ENCODE measurements around the gene CORO2B. TPM values are rescaled to one million over a fixed set of nuclear protein-coding genes. Genes with fewer than 3 reads are reported as not detected.

Gene CORO2B
- total and polyA plus RNA-seq, 2 experiments from 2014 or later = 1.6 to 4.6 TPM

DNA sequence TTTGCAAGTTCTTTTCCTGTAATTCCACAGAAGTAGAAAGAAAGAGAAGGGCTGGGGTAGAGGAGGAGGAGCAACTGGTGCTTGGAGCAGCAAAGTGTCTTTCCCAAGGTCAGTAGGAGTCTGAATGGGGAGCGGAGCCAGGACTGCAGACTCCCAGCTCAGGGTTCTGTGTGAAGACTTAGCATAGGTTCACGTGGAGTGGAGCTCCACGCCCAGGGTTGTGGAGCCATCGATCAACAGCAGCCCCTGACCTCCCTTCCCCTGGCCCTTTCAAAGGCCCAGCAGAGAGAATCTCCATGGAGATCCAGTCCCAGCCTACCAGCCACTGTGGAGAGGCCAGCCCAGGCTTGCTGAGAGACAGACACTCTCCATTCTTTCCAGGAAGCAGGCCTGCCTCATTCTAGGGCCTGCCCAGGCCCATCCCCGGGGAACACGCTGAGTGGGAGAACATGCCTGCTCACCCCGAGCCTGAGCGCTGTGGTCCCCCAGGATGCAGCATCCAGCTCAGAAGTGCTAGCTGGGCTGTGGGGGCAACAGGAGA, 62.1 kb downstream of the CORO2B start:
- Histone ChIP-seq H3K27ac (ENCODE audit: low read depth) (no peak overlapping the region), H3K79me2 (replicated peaks; ENCODE audit: insufficient read depth) (no peaks in the 10 kb centered on the region), H3K4me3 (no peak overlapping the region), H3K9me2 (ENCODE audit: insufficient read depth) (no peaks in the 10 kb centered on the region), H4K20me1 (replicated peaks; ENCODE audit: insufficient read depth) (no peaks in the 10 kb centered on the region), H3K4me1 (ENCODE audit: insufficient read depth) (peaks cover 12% of the 10 kb centered on the region; the same call in 1 of the 2 replicates), H3K27me3 (ENCODE audit: insufficient read depth) (no peaks in the 10 kb centered on the region), H2AFZ (no peak overlapping the region), H3K4me2 (no peak overlapping the region), H3F3A (replicated peaks; ENCODE audit: low read depth) (no peaks in the 10 kb centered on the region), H3K36me3 (ENCODE audit: insufficient read depth) (no peaks in the 10 kb centered on the region)
- H3K4me1 Mint-ChIP-seq = peaks cover 21% of the 10 kb centered on the region
- no peaks in the 10 kb centered on the region for H3K36me3 Mint-ChIP-seq (ENCODE audit: low read depth)
- no peak overlapping the region for H3K4me3 Mint-ChIP-seq
- peaks cover 2% of the 10 kb centered on the region for H3K27me3 Mint-ChIP-seq (ENCODE audit: insufficient read depth, low read depth, poor library complexity)
- ATAC-seq = peak; percentile 26
- H3K9me3 Mint-ChIP-seq = no peaks in the 10 kb centered on the region
- DNase-seq (ENCODE audit: low spot score) = no peak
- TF ChIP-seq ETS1 (IDR thresholded peaks at IDR 0.05) (no peak), ZNF114 (CRISPR knock-in tag; IDR thresholded peaks at IDR 0.05) (no peak), ZNF331 (CRISPR knock-in tag; IDR thresholded peaks at IDR 0.05; ENCODE audit: low read depth) (no peak), STAT1 (IDR thresholded peaks at IDR 0.05; ENCODE audit: unreplicated experiment) (no peak), POLR2AphosphoS5 (IDR thresholded peaks at IDR 0.05; ENCODE audit: low read depth) (no peak), JUNB (IDR thresholded peaks at IDR 0.05; ENCODE audit: unreplicated experiment) (no peak)
- TF ChIP-seq, protein P1, sequence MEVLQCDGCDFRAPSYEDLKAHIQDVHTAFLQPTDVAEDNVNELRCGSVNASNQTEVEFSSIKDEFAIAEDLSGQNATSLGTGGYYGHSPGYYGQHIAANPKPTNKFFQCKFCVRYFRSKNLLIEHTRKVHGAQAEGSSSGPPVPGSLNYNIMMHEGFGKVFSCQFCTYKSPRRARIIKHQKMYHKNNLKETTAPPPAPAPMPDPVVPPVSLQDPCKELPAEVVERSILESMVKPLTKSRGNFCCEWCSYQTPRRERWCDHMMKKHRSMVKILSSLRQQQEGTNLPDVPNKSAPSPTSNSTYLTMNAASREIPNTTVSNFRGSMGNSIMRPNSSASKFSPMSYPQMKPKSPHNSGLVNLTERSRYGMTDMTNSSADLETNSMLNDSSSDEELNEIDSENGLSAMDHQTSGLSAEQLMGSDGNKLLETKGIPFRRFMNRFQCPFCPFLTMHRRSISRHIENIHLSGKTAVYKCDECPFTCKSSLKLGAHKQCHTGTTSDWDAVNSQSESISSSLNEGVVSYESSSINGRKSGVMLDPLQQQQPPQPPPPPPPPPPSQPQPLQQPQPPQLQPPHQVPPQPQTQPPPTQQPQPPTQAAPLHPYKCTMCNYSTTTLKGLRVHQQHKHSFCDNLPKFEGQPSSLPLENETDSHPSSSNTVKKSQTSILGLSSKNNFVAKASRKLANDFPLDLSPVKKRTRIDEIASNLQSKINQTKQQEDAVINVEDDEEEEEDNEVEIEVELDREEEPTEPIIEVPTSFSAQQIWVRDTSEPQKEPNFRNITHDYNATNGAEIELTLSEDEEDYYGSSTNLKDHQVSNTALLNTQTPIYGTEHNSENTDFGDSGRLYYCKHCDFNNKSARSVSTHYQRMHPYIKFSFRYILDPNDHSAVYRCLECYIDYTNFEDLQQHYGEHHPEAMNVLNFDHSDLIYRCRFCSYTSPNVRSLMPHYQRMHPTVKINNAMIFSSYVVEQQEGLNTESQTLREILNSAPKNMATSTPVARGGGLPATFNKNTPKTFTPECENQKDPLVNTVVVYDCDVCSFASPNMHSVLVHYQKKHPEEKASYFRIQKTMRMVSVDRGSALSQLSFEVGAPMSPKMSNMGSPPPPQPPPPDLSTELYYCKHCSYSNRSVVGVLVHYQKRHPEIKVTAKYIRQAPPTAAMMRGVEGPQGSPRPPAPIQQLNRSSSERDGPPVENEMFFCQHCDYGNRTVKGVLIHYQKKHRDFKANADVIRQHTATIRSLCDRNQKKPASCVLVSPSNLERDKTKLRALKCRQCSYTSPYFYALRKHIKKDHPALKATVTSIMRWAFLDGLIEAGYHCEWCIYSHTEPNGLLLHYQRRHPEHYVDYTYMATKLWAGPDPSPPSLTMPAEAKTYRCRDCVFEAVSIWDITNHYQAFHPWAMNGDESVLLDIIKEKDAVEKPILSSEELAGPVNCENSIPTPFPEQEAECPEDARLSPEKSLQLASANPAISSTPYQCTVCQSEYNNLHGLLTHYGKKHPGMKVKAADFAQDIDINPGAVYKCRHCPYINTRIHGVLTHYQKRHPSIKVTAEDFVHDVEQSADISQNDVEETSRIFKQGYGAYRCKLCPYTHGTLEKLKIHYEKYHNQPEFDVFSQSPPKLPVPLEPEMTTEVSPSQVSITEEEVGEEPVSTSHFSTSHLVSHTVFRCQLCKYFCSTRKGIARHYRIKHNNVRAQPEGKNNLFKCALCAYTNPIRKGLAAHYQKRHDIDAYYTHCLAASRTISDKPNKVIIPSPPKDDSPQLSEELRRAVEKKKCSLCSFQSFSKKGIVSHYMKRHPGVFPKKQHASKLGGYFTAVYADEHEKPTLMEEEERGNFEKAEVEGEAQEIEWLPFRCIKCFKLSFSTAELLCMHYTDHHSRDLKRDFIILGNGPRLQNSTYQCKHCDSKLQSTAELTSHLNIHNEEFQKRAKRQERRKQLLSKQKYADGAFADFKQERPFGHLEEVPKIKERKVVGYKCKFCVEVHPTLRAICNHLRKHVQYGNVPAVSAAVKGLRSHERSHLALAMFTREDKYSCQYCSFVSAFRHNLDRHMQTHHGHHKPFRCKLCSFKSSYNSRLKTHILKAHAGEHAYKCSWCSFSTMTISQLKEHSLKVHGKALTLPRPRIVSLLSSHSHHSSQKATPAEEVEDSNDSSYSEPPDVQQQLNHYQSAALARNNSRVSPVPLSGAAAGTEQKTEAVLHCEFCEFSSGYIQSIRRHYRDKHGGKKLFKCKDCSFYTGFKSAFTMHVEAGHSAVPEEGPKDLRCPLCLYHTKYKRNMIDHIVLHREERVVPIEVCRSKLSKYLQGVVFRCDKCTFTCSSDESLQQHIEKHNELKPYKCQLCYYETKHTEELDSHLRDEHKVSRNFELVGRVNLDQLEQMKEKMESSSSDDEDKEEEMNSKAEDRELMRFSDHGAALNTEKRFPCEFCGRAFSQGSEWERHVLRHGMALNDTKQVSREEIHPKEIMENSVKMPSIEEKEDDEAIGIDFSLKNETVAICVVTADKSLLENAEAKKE (CRISPR knock-in tag; IDR thresholded peaks at IDR 0.05) = no peak
- H3K27ac Mint-ChIP-seq = 0 out of 2 replicates have a peak overlapping the region, but pooled peaks have one; percentile 8

All from GM23338 (cell line).